HEK293 (cell line): ENCODE results near the gene CNTLN.

Experiments used
- CTCF ChIA-PET: fragments of 350-600 bp; formaldehyde crosslinking; extraction: SDS; loops from one replicate; lab custom pipeline; 2021; ENCODE audit warnings: antibody characterized with exemption; lab: Yijun Ruan, JAX
- POLR2A ChIA-PET: fragments of 300-600 bp; formaldehyde crosslinking; extraction: SDS; loops from one replicate; lab custom pipeline; 2020; ENCODE audit warnings: antibody characterized with exemption, inconsistent platforms; lab: Yijun Ruan, JAX
- H3K27ac ChIP-seq: fragments of 200-500 bp; sonication (Bioruptor generic); 2 replicates; pipeline ENCODE4 v1.5.1; 2014; ENCODE audit warnings: low read depth, low read length, control low read depth, inconsistent platforms; ENCODE audit errors: extremely low read depth
- H3K36me3 ChIP-seq, 2 experiments: fragments of 200-500 bp in 1 of 2; sonication (Bioruptor generic) in 1 of 2; 1 replicate in 1 of 2; 2 replicates in 1 of 2; pipeline ENCODE4 v1.5.1; 2014 to 2017; ENCODE audit warnings: inconsistent platforms in 2 of 2, low read length in 2 of 2; ENCODE audit not compliant: control insufficient read depth in 2 of 2, insufficient read depth in 1 of 2
- H3K4me1 ChIP-seq: fragments of 200-500 bp; sonication (Bioruptor generic); 2 replicates; pipeline ENCODE4 v1.5.1; 2014; ENCODE audit warnings: mild to moderate bottlenecking, low read length, inconsistent platforms; ENCODE audit not compliant: control insufficient read depth, insufficient read depth
- H3K4me3 ChIP-seq: 2 replicates; pipeline ENCODE4 v1.5.1; 2011; ENCODE audit warnings: low read depth, mild to moderate bottlenecking, control low read depth, low read length, moderate library complexity
- H3K9me3 ChIP-seq: fragments of 200-500 bp; sonication (Bioruptor generic); 2 replicates; pipeline ENCODE4 v1.5.1; 2014; ENCODE audit warnings: low read depth, low read length, inconsistent platforms; ENCODE audit not compliant: control insufficient read depth, insufficient read depth
- SP2 ChIP-seq: fragments of 450-650 bp; formaldehyde crosslinking; IDR thresholded peaks from 2 replicates; pipeline ENCODE4 v1.5.1; 2016; ENCODE audit warnings: missing biosample characterization, missing genetic modification characterization
- YY1 ChIP-seq: fragments of 450-650 bp; formaldehyde crosslinking; IDR thresholded peaks from 2 replicates; pipeline ENCODE4 v1.5.1; 2018; ENCODE audit warnings: missing biosample characterization, missing genetic modification characterization
- ZFP41 ChIP-seq: fragments of 450-650 bp; formaldehyde crosslinking; IDR thresholded peaks from 2 replicates; pipeline ENCODE4 v1.5.1; 2016; ENCODE audit warnings: missing biosample characterization, missing genetic modification characterization, borderline replicate concordance
- ZNF138 ChIP-seq: fragments of 450-650 bp; formaldehyde crosslinking; IDR thresholded peaks from 2 replicates; pipeline ENCODE4 v1.5.1; 2016; ENCODE audit warnings: missing biosample characterization, missing genetic modification characterization, borderline replicate concordance
- ZNF19 ChIP-seq: fragments of 450-650 bp; formaldehyde crosslinking; IDR thresholded peaks from 2 replicates; pipeline ENCODE4; 2016; ENCODE audit warnings: missing biosample characterization, missing genetic modification characterization, low read depth
- ZNF311 ChIP-seq: fragments of 450-650 bp; formaldehyde crosslinking; IDR thresholded peaks from 2 replicates; pipeline ENCODE4 v1.5.1; 2017; ENCODE audit warnings: missing biosample characterization, missing genetic modification characterization, borderline replicate concordance
- ZNF354C ChIP-seq: fragments of 450-650 bp; formaldehyde crosslinking; IDR thresholded peaks from 2 replicates; pipeline ENCODE4 v1.5.1; 2016; ENCODE audit warnings: missing biosample characterization, missing genetic modification characterization, low read depth, borderline replicate concordance
- ZNF404 ChIP-seq: fragments of 450-650 bp; formaldehyde crosslinking; IDR thresholded peaks from 2 replicates; pipeline ENCODE4 v1.5.1; 2017; ENCODE audit warnings: missing biosample characterization, missing genetic modification characterization
- ZNF473 ChIP-seq: fragments of 450-650 bp; formaldehyde crosslinking; IDR thresholded peaks from 2 replicates; pipeline ENCODE4 v1.5.1; 2017; ENCODE audit warnings: missing biosample characterization, missing genetic modification characterization
- ZNF514 ChIP-seq: fragments of 450-650 bp; formaldehyde crosslinking; IDR thresholded peaks from 2 replicates; pipeline ENCODE4 v1.5.1; 2016; ENCODE audit warnings: missing biosample characterization, missing genetic modification characterization
- ZNF596 ChIP-seq: fragments of 450-650 bp; IDR thresholded peaks from 2 replicates; pipeline ENCODE4 v1.5.0; 2018; ENCODE audit warnings: missing biosample characterization, mild to moderate bottlenecking, missing genetic modification characterization, moderate library complexity
- ZNF701 ChIP-seq: fragments of 450-650 bp; formaldehyde crosslinking; IDR thresholded peaks from 2 replicates; pipeline ENCODE4 v1.5.1; 2016; ENCODE audit warnings: missing biosample characterization, missing genetic modification characterization
- ZNF785 ChIP-seq: fragments of 450-650 bp; formaldehyde crosslinking; IDR thresholded peaks from 2 replicates; pipeline ENCODE4 v1.5.1; 2016; ENCODE audit warnings: missing biosample characterization, missing genetic modification characterization
- TF ChIP-seq, protein P1 (sequence below): fragments of 450-650 bp; formaldehyde crosslinking; IDR thresholded peaks from 2 replicates; pipeline ENCODE4 v1.5.1; 2016; ENCODE audit warnings: missing biosample characterization, missing genetic modification characterization
- TF ChIP-seq, protein P2 (sequence below): fragments of 450-650 bp; formaldehyde crosslinking; IDR thresholded peaks from 2 replicates; pipeline ENCODE4 v1.5.1; 2016; ENCODE audit warnings: missing biosample characterization, missing genetic modification characterization
- TF ChIP-seq, protein P3 (sequence below): fragments of 450-650 bp; formaldehyde crosslinking; IDR thresholded peaks from 2 replicates; pipeline ENCODE4 v1.5.1; 2016; ENCODE audit warnings: missing biosample characterization, missing genetic modification characterization, low read depth
- TF ChIP-seq, protein P4 (sequence below): fragments of 450-650 bp; formaldehyde crosslinking; IDR thresholded peaks from 2 replicates; pipeline ENCODE4 v1.5.1; 2016; ENCODE audit warnings: missing biosample characterization, missing genetic modification characterization
- TF ChIP-seq, protein P5 (sequence below): fragments of 450-650 bp; formaldehyde crosslinking; IDR thresholded peaks from 2 replicates; pipeline ENCODE4 v1.5.1; 2016; ENCODE audit warnings: missing biosample characterization, missing genetic modification characterization
- TF ChIP-seq, protein P6 (sequence below): fragments of 450-650 bp; formaldehyde crosslinking; IDR thresholded peaks from 2 replicates; pipeline ENCODE4 v1.5.1; 2016; ENCODE audit warnings: missing biosample characterization, missing genetic modification characterization, low read depth

CNTLN gene

DNA sequence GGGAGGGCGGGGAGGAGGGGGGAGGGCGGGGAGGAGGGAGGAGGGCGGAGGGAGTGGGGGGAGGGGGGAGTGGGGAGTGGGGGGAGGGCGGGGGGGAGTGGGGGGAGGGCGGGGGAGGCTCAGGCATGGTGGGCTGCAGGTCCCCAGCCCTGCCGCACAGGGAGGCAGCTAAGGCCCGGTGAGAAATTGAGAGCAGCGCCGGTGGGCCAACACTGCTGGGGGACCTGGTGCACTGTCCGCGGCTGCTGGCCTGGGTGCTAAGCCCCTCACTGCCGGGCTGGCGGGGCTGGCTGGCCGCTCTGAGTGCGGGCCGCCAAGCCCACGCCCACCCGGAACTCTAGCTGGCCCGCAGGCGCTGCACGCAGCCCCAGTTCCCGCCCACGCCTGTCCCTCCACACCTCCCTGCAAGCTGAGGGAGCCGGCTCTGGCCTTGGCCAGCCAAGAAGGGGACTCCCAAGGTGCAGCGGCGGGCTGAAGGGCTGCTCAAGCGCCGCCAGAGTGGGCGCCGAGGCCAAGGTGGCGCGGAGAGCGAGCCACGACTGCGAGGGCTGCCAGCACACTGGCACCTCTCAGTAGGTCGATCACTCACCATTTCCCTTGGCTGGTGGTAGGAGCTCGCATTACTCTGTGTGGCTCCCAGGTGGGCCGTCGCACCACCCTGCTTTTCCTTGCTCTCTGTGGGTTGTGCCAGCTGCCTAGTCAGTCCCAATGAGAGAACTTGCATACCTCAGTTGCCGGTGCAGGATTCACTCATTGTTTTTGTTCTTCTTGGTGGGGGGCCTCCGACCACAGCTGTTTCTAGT lies 160.2 kb downstream of the CNTLN start:
- Histone ChIP-seq H3K4me3 (no peak overlapping the region), H3K4me1 (no peaks in the 10 kb centered on the region), H3K36me3 (peaks cover 0 to 8% of the 10 kb centered on the region in 2 experiments; a peak in 1 of 3 replicates), H3K27ac (no peak overlapping the region), H3K9me3 (no peaks in the 10 kb centered on the region)
- TF ChIP-seq ZNF311: no peak
- no peak for TF ChIP-seq ZNF404 (tag by site-specific recombination)
- TF ChIP-seq, protein P1, sequence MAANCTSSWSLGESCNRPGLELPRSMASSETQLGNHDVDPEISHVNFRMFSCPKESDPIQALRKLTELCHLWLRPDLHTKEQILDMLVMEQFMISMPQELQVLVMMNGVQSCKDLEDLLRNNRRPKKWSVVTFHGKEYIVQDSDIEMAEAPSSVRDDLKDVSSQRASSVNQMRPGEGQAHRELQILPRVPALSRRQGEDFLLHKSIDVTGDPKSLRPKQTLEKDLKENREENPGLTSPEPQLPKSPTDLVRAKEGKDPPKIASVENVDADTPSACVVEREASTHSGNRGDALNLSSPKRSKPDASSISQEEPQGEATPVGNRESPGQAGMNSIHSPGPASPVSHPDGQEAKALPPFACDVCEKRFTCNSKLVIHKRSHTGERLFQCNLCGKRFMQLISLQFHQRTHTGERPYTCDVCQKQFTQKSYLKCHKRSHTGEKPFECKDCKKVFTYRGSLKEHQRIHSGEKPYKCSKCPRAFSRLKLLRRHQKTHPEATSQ (tag by site-specific recombination): no peak
- TF ChIP-seq YY1 (tag by site-specific recombination): no peak
- no peak for TF ChIP-seq ZNF473 (tag by site-specific recombination)
- no peak for TF ChIP-seq ZNF354C (tag by site-specific recombination)
- TF ChIP-seq SP2: no peak
- no peak for TF ChIP-seq ZNF596 (tag by site-specific recombination)
- TF ChIP-seq, protein P2, sequence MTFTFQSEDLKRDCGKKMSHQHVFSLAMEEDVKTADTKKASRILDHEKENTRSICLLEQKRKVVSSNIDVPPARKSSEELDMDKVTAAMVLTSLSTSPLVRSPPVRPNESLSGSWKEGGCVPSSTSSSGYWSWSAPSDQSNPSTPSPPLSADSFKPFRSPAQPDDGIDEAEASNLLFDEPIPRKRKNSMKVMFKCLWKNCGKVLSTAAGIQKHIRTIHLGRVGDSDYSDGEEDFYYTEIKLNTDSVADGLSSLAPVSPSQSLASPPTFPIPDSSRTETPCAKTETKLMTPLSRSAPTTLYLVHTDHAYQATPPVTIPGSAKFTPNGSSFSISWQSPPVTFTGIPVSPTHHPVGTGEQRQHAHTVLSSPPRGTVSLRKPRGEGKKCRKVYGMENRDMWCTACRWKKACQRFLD (tag by site-specific recombination): no peak
- TF ChIP-seq, protein P3, sequence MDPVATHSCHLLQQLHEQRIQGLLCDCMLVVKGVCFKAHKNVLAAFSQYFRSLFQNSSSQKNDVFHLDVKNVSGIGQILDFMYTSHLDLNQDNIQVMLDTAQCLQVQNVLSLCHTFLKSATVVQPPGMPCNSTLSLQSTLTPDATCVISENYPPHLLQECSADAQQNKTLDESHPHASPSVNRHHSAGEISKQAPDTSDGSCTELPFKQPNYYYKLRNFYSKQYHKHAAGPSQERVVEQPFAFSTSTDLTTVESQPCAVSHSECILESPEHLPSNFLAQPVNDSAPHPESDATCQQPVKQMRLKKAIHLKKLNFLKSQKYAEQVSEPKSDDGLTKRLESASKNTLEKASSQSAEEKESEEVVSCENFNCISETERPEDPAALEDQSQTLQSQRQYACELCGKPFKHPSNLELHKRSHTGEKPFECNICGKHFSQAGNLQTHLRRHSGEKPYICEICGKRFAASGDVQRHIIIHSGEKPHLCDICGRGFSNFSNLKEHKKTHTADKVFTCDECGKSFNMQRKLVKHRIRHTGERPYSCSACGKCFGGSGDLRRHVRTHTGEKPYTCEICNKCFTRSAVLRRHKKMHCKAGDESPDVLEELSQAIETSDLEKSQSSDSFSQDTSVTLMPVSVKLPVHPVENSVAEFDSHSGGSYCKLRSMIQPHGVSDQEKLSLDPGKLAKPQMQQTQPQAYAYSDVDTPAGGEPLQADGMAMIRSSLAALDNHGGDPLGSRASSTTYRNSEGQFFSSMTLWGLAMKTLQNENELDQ (tag by site-specific recombination): no peak
- ChIA-PET CTCF (no interaction called here), POLR2A (no interaction called here)

DNA sequence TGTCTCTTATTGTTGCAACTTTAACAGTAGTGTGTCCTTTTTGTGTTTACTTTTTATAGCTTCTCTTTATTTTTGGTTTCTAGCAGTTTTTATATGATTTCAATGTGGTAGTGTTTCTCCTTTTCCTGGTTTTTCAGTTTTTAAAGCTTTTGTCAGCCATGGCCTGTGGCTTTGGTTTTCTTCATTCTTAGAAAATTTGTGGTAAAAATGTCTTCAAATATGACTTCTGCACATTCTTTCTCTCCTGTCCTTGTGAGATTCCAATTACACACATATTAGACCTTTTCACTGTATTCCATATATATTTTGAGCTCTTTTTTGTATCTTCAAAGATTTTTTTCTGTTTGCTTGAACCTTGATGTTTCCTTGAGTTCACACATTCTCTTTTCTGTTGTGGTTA lies 180.5 kb downstream of the CNTLN start:
- Histone ChIP-seq H3K9me3 (no peaks in the 10 kb centered on the region), H3K36me3 (no peaks in the 10 kb centered on the region), H3K27ac (no peak overlapping the region), H3K4me1 (no peaks in the 10 kb centered on the region), H3K4me3 (no peak overlapping the region)
- ChIA-PET POLR2A (no interaction called here), CTCF (interaction anchor here (0.7 kb wide), 2 partner anchors 15 to 79 kb away, joined by 3 to 5 read pairs; no protein-coding TSS in a partner anchor)
- TF ChIP-seq, protein P4, sequence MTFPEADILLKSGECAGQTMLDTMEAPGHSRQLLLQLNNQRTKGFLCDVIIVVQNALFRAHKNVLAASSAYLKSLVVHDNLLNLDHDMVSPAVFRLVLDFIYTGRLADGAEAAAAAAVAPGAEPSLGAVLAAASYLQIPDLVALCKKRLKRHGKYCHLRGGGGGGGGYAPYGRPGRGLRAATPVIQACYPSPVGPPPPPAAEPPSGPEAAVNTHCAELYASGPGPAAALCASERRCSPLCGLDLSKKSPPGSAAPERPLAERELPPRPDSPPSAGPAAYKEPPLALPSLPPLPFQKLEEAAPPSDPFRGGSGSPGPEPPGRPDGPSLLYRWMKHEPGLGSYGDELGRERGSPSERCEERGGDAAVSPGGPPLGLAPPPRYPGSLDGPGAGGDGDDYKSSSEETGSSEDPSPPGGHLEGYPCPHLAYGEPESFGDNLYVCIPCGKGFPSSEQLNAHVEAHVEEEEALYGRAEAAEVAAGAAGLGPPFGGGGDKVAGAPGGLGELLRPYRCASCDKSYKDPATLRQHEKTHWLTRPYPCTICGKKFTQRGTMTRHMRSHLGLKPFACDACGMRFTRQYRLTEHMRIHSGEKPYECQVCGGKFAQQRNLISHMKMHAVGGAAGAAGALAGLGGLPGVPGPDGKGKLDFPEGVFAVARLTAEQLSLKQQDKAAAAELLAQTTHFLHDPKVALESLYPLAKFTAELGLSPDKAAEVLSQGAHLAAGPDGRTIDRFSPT: no peak
- TF ChIP-seq ZNF19 (tag by site-specific recombination) (no peak), ZNF138 (no peak), ZNF701 (no peak), ZFP41 (tag by site-specific recombination) (no peak), ZNF514 (tag by site-specific recombination) (no peak), ZNF785 (no peak)
- TF ChIP-seq, protein P5, sequence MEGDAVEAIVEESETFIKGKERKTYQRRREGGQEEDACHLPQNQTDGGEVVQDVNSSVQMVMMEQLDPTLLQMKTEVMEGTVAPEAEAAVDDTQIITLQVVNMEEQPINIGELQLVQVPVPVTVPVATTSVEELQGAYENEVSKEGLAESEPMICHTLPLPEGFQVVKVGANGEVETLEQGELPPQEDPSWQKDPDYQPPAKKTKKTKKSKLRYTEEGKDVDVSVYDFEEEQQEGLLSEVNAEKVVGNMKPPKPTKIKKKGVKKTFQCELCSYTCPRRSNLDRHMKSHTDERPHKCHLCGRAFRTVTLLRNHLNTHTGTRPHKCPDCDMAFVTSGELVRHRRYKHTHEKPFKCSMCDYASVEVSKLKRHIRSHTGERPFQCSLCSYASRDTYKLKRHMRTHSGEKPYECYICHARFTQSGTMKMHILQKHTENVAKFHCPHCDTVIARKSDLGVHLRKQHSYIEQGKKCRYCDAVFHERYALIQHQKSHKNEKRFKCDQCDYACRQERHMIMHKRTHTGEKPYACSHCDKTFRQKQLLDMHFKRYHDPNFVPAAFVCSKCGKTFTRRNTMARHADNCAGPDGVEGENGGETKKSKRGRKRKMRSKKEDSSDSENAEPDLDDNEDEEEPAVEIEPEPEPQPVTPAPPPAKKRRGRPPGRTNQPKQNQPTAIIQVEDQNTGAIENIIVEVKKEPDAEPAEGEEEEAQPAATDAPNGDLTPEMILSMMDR (tag by site-specific recombination): no peak
- TF ChIP-seq, protein P6, sequence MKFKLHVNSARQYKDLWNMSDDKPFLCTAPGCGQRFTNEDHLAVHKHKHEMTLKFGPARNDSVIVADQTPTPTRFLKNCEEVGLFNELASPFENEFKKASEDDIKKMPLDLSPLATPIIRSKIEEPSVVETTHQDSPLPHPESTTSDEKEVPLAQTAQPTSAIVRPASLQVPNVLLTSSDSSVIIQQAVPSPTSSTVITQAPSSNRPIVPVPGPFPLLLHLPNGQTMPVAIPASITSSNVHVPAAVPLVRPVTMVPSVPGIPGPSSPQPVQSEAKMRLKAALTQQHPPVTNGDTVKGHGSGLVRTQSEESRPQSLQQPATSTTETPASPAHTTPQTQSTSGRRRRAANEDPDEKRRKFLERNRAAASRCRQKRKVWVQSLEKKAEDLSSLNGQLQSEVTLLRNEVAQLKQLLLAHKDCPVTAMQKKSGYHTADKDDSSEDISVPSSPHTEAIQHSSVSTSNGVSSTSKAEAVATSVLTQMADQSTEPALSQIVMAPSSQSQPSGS (tag by site-specific recombination): no peak
